WTC11 (cell line): Measurements from ENCODE around the gene PRICKLE1. TPM values are rescaled to one million over a fixed set of nuclear protein-coding genes. Genes with fewer than 3 reads are reported as not detected.

Experiments
- ATAC-seq: fragments of 200-7000 bp; cut with Tn5 transposase; 2 replicates; pipeline ENCODE4 v1.10.0; 2021; ENCODE audit warnings: mild to moderate bottlenecking, moderate library complexity
- CTCF ChIA-PET: fragments of 300-600 bp; sonication (Branson Sonifier 250); formaldehyde crosslinking; loops from one replicate; lab custom pipeline; 2021; ENCODE audit warnings: antibody characterized with exemption; lab: Charles Lee
- POLR2A ChIA-PET: fragments of 350-600 bp; sonication (Branson Sonifier 250); formaldehyde crosslinking; loops from one replicate; lab custom pipeline; 2021; ENCODE audit warnings: antibody characterized with exemption; lab: Charles Lee
- DNase-seq: peaks from one replicate; pipeline ENCODE4 v3.0.0; 2021; ENCODE audit warnings: low spot score
- H3K27ac Mint-ChIP-seq: 2 replicates; pipeline ENCODE4 v1.8.0; 2021; ENCODE audit warnings: mixed read lengths
- H3K27me3 Mint-ChIP-seq: 2 replicates; pipeline ENCODE4 v1.8.0; 2021; ENCODE audit warnings: low read depth, mild to moderate bottlenecking, moderate library complexity, mixed read lengths
- H3K36me3 Mint-ChIP-seq: 2 replicates; pipeline ENCODE4 v1.8.0; 2021; ENCODE audit warnings: mixed read lengths
- H3K4me1 Mint-ChIP-seq: 2 replicates; pipeline ENCODE4 v1.8.0; 2022; ENCODE audit warnings: mixed read lengths
- H3K4me3 Mint-ChIP-seq: 2 replicates; pipeline ENCODE4 v1.8.0; 2021; ENCODE audit warnings: mild to moderate bottlenecking, moderate library complexity, mixed read lengths
- H3K9me3 Mint-ChIP-seq: 2 replicates; pipeline ENCODE4 v1.8.0; 2021; ENCODE audit warnings: mixed read lengths
- AR ChIP-seq: fragments of 250-450 bp; sonication (Bioruptor Pico); IDR thresholded peaks from 2 replicates; pipeline ENCODE4 v1.9.0; 2021; ENCODE audit warnings: mild to moderate bottlenecking
- CTCF ChIP-seq: fragments of 200-600 bp; IDR thresholded peaks from 2 replicates; pipeline ENCODE4 v1.8.0; 2022; ENCODE audit warnings: antibody characterized with exemption
- FOXJ3 ChIP-seq: sonication (generic); formaldehyde crosslinking; IDR thresholded peaks from 2 replicates; pipeline ENCODE4 v1.9.0; 2021; ENCODE audit warnings: missing genetic modification reagents, mild to moderate bottlenecking, borderline replicate concordance
- IRF2 ChIP-seq: sonication (generic); formaldehyde crosslinking; IDR thresholded peaks from 2 replicates; pipeline ENCODE4 v1.8.0; 2022; ENCODE audit warnings: low read depth, missing genetic modification reagents, borderline replicate concordance
- NFE2L1 ChIP-seq: sonication (generic); formaldehyde crosslinking; IDR thresholded peaks from 2 replicates; pipeline ENCODE4 v1.8.1; 2023; ENCODE audit warnings: missing genetic modification reagents
- NR3C1 ChIP-seq: sonication (generic); formaldehyde crosslinking; conservative IDR thresholded peaks from 2 replicates; pipeline ENCODE4 v1.8.1; 2023; ENCODE audit warnings: low read depth, mild to moderate bottlenecking, missing genetic modification reagents
- PRDM15 ChIP-seq: sonication (generic); formaldehyde crosslinking; IDR thresholded peaks from 2 replicates; pipeline ENCODE4 v1.8.0; 2022; ENCODE audit warnings: missing genetic modification reagents
- SOX15 ChIP-seq: fragments of 250-450 bp; sonication (Bioruptor Pico); IDR thresholded peaks from 2 replicates; pipeline ENCODE4 v1.9.0; 2021; ENCODE audit warnings: mild to moderate bottlenecking
- ZMAT4 ChIP-seq: fragments of 250-450 bp; sonication (Bioruptor Pico); IDR thresholded peaks from 2 replicates; pipeline ENCODE4 v1.9.0; 2021; ENCODE audit warnings: mild to moderate bottlenecking
- total RNA-seq: library from RNA; stranded (reverse); gene quantifications from 3 replicates; pipeline ENCODE4 v1.2.3, GENCODE V29; 2021

Gene PRICKLE1
- total RNA-seq, 1 experiment from 2014 or later: 11.7 TPM

- H3K36me3 Mint-ChIP-seq: peaks cover 9% of the 10 kb centered on the region
- no peak for ATAC-seq
- H3K4me1 Mint-ChIP-seq: no peaks in the 10 kb centered on the region
- H3K27ac Mint-ChIP-seq: no peak overlapping the region
- CTCF ChIA-PET: no interaction called here
- no peak overlapping the region for H3K4me3 Mint-ChIP-seq
- H3K27me3 Mint-ChIP-seq: no peaks in the 10 kb centered on the region
- no peaks in the 10 kb centered on the region for H3K9me3 Mint-ChIP-seq
- POLR2A ChIA-PET: no interaction called here
- no peak for DNase-seq
- no peak for TF ChIP-seq PRDM15 (CRISPR knock-in tag)
- no peak for TF ChIP-seq CTCF
- no peak for TF ChIP-seq FOXJ3 (CRISPR knock-in tag)
- TF ChIP-seq ZMAT4 (CRISPR knock-in tag): no peak
- TF ChIP-seq NFE2L1 (CRISPR knock-in tag): no peak
- TF ChIP-seq AR (CRISPR knock-in tag): no peak
- TF ChIP-seq NR3C1 (CRISPR knock-in tag): no peak
- no peak for TF ChIP-seq SOX15 (CRISPR knock-in tag)
- TF ChIP-seq IRF2: no peak
These were observed 182.2 kb downstream of the PRICKLE1 start for GRCh38 chr12:42407306-42407705.
